ENCODE measurements around the gene TTLL3.

TTLL3 gene

GRCh38 chr3:9768141-9768775 is 41.8 kb upstream of the TTLL3 start:
- no peak overlapping the region for H3K27ac ChIP-seq (ENCODE audit: low read depth, low read length)

GRCh38 chr3:9769012-9769411 is 41.0 kb upstream of the TTLL3 start:
- H3K9me3 ChIP-seq (ENCODE audit: insufficient read depth, low read length): no peaks in the 10 kb centered on the region
- no peak overlapping the region for H3K27ac ChIP-seq (ENCODE audit: low read depth, low read length)
- no peaks in the 10 kb centered on the region for H3K9me2 ChIP-seq (replicated peaks; ENCODE audit: insufficient read depth, low read length)
- H3K4me3 ChIP-seq (ENCODE audit: insufficient read depth, low read length, poor library complexity, severe bottlenecking): no peak overlapping the region
- no peaks in the 10 kb centered on the region for H3K36me3 ChIP-seq (ENCODE audit: low read length)
- no peak overlapping the region for H3K4me2 ChIP-seq (ENCODE audit: low read depth, low read length, poor library complexity, severe bottlenecking)
- H4K20me1 ChIP-seq (ENCODE audit: low read depth, low read length): no peaks in the 10 kb centered on the region
- TF ChIP-seq CTCF (IDR thresholded peaks at IDR 0.05; ENCODE audit: insufficient read depth, low read length, poor library complexity, severe bottlenecking): no peak
- TF ChIP-seq EZH2phosphoT487 (conservative IDR thresholded peaks at IDR 0.05; ENCODE audit: low read length): no peak
- H3F3A ChIP-seq (ENCODE audit: insufficient read depth): 0 out of 2 replicates have a peak, but pooled peaks cover 4% of the 10 kb centered on the region
- H3K27me3 ChIP-seq (ENCODE audit: low read length): no peaks in the 10 kb centered on the region
- H2AFZ ChIP-seq (ENCODE audit: low read depth, low read length, severe bottlenecking): no peak overlapping the region
- H3K9ac ChIP-seq (ENCODE audit: low read length): no peak overlapping the region
- no peaks in the 10 kb centered on the region for H3K79me2 ChIP-seq (ENCODE audit: insufficient read depth, low read length)

More at GRCh38 chr3:9768141-9768775, 41.8 kb upstream of the TTLL3 start:
- Histone ChIP-seq H3K9me2 (replicated peaks; ENCODE audit: insufficient read depth, low read length) (no peaks in the 10 kb centered on the region), H3K4me2 (ENCODE audit: low read depth, low read length, poor library complexity, severe bottlenecking) (no peak overlapping the region), H3K79me2 (ENCODE audit: insufficient read depth, low read length) (no peaks in the 10 kb centered on the region), H3K9me3 (ENCODE audit: insufficient read depth, low read length) (no peaks in the 10 kb centered on the region), H3K4me3 (ENCODE audit: insufficient read depth, low read length, poor library complexity, severe bottlenecking) (no peak overlapping the region), H4K20me1 (ENCODE audit: low read depth, low read length) (no peaks in the 10 kb centered on the region), H3K27me3 (ENCODE audit: low read length) (no peaks in the 10 kb centered on the region), H3K9ac (ENCODE audit: low read length) (no peak overlapping the region), H3F3A (ENCODE audit: insufficient read depth) (0 out of 2 replicates have a peak, but pooled peaks cover 4% of the 10 kb centered on the region), H3K36me3 (ENCODE audit: low read length) (no peaks in the 10 kb centered on the region), H2AFZ (ENCODE audit: low read depth, low read length, severe bottlenecking) (no peak overlapping the region)
- TF ChIP-seq CTCF (IDR thresholded peaks at IDR 0.05; ENCODE audit: insufficient read depth, low read length, poor library complexity, severe bottlenecking) (no peak), EZH2phosphoT487 (conservative IDR thresholded peaks at IDR 0.05; ENCODE audit: low read length) (no peak)

- Histone ChIP-seq H3F3A (ENCODE audit: insufficient read depth) (0 out of 2 replicates have a peak, but pooled peaks cover 4% of the 10 kb centered on the region), H3K79me2 (ENCODE audit: insufficient read depth, low read length) (no peaks in the 10 kb centered on the region), H3K4me2 (ENCODE audit: low read depth, low read length, poor library complexity, severe bottlenecking) (no peak within 1 kb of the TSS), H3K36me3 (ENCODE audit: low read length) (no peaks in the 10 kb centered on the region), H3K27ac (ENCODE audit: low read depth, low read length) (no peak within 1 kb of the TSS), H3K9ac (ENCODE audit: low read length) (no peak within 1 kb of the TSS), H3K9me2 (replicated peaks; ENCODE audit: insufficient read depth, low read length) (no peaks in the 10 kb centered on the region), H4K20me1 (ENCODE audit: low read depth, low read length) (no peaks in the 10 kb centered on the region), H2AFZ (ENCODE audit: low read depth, low read length, severe bottlenecking) (no peak within 1 kb of the TSS), H3K9me3 (ENCODE audit: insufficient read depth, low read length) (no peaks in the 10 kb centered on the region), H3K27me3 (ENCODE audit: low read length) (no peaks in the 10 kb centered on the region), H3K4me3 (ENCODE audit: insufficient read depth, low read length, poor library complexity, severe bottlenecking) (no peak within 1 kb of the TSS)
- no peak for TF ChIP-seq EZH2phosphoT487 (conservative IDR thresholded peaks at IDR 0.05; ENCODE audit: low read length)
- no peak for TF ChIP-seq CTCF (IDR thresholded peaks at IDR 0.05; ENCODE audit: insufficient read depth, low read length, poor library complexity, severe bottlenecking)
Measured at GRCh38 chr3:9769426-9770275, 40.4 kb upstream of the TTLL3 start, which contains the start of gene CAMK1. Gene CAMK1 (minus strand): TSS chr3:9769947. CDS start chr3:9767749, 2,198 bp downstream.

Data from SU-DHL-6 (cell line).